SK-N-SH (cell line): Measurements from ENCODE around the gene GDF2.

Experiments used
- CTCF ChIP-seq: fragments of 200-600 bp; sonication (generic); IDR thresholded peaks from 2 replicates; pipeline ENCODE4 v1.6.1; 2017; ENCODE audit warnings: antibody characterized with exemption, mild to moderate bottlenecking, moderate library complexity
- EZH2phosphoT487 ChIP-seq: fragments of 200-600 bp; sonication (generic); IDR thresholded peaks from 2 replicates; pipeline ENCODE4 v1.6.1; 2017; ENCODE audit warnings: low read depth, mixed run types, mild to moderate bottlenecking, antibody characterized with exemption, moderate library complexity, borderline replicate concordance
- FOSL2 ChIP-seq: IDR thresholded peaks from 2 replicates; pipeline ENCODE4 v1.4.0; 2012; ENCODE audit warnings: low read depth, mild to moderate bottlenecking, moderate library complexity, borderline replicate concordance
- POLR2AphosphoS5 ChIP-seq: IDR thresholded peaks from 2 replicates; pipeline ENCODE4 v1.6.1; 2012; ENCODE audit warnings: low read depth, low read length
- REST ChIP-seq: IDR thresholded peaks from 2 replicates; pipeline ENCODE4 v1.6.1; 2012; ENCODE audit warnings: mild to moderate bottlenecking, low read depth, low read length, moderate library complexity
- YY1 ChIP-seq: IDR thresholded peaks from 2 replicates; pipeline ENCODE4 v1.4.0; 2012; ENCODE audit warnings: low read depth, mild to moderate bottlenecking

DNA sequence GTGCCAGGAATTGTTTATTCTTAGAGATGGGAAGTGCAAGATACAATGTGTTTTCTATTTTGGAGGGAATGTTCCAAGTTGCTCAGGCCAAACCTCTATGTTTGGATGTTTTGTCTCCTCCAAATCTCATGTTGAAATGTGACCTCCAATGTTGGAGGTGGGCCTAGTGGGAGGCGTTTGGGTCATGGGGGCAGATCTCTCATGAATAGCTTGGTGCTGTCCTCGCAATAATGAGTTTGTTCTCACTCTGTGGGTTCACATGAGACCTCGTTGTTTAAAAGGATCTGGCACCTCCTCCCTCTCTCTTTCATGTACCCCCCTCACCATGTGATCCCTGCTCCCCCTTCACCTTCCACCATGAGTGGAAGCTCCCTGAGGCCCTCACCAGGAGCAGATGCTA is 30.6 kb upstream of the GDF2 start:
- no peak for TF ChIP-seq EZH2phosphoT487
- TF ChIP-seq REST, result no peak
- no peak for TF ChIP-seq CTCF
- no peak for TF ChIP-seq FOSL2
- TF ChIP-seq YY1, result no peak
- TF ChIP-seq POLR2AphosphoS5, result no peak
